Liver (tissue), 9 donors: ENCODE measurements around the gene CASP3. TPM values are rescaled to one million over a fixed set of nuclear protein-coding genes. Genes with fewer than 3 reads are reported as not detected.
A peak's percentile ranks its signal among the peaks of the same experiment; 100 is the strongest.

Experiments
- DNase-seq: peaks from one replicate; pipeline ENCODE4 v3.0.0-alpha.2; 2017; ENCODE audit warnings: low spot score
- H3K27ac ChIP-seq, 2 donors: one replicate each; pipeline ENCODE4 v1.7.0; 2013; ENCODE audit warnings: inconsistent platforms in 2 of 2, low read length in 2 of 2, control low read depth in 1 of 2, low read depth in 1 of 2, mild to moderate bottlenecking in 1 of 2
- H3K27me3 ChIP-seq, 4 donors: one replicate each; pipeline versions ENCODE4 v1.6.1 to v1.7.0; 2013; ENCODE audit warnings: low read length in 3 of 4, inconsistent platforms in 1 of 4, mild to moderate bottlenecking in 1 of 4, moderate library complexity in 1 of 4; ENCODE audit not compliant: control insufficient read depth in 4 of 4, insufficient read depth in 4 of 4
- H3K36me3 ChIP-seq, 4 donors: one replicate each; pipeline versions ENCODE4 v1.6.1 to v1.7.0; 2013; ENCODE audit warnings: low read length in 3 of 4, mild to moderate bottlenecking in 3 of 4, low read depth in 1 of 4, moderate library complexity in 1 of 4; ENCODE audit not compliant: control insufficient read depth in 4 of 4, insufficient read depth in 3 of 4
- H3K4me1 ChIP-seq, 4 donors: one replicate each; pipeline versions ENCODE4 v1.6.1 to v1.7.0; 2013; ENCODE audit warnings: low read length in 3 of 4, mild to moderate bottlenecking in 3 of 4, moderate library complexity in 1 of 4; ENCODE audit not compliant: control insufficient read depth in 4 of 4, insufficient read depth in 4 of 4
- H3K4me3 ChIP-seq, 3 donors: one replicate each; pipeline versions ENCODE4 v1.6.1 to v1.7.0; 2013; ENCODE audit warnings: low read length in 3 of 3, control low read depth in 1 of 3, low read depth in 1 of 3, mild to moderate bottlenecking in 1 of 3
- H3K9ac ChIP-seq, 2 donors: one replicate each; pipeline ENCODE4 v1.7.0; 2013; ENCODE audit warnings: low read length in 2 of 2, mild to moderate bottlenecking in 2 of 2, moderate library complexity in 2 of 2, control low read depth in 1 of 2, low read depth in 1 of 2
- H3K9me3 ChIP-seq, 4 donors: one replicate each; pipeline versions ENCODE4 v1.6.1 to v1.7.0; 2013; ENCODE audit warnings: low read length in 3 of 4; ENCODE audit not compliant: control insufficient read depth in 4 of 4
- EGR1 ChIP-seq, 2 donors: IDR thresholded peaks; 2 replicates each; pipeline ENCODE4 v1.6.1; 2016 to 2018; ENCODE audit warnings: antibody characterized with exemption in 2 of 2, low read depth in 2 of 2
- FOXA1 ChIP-seq: IDR thresholded peaks from 2 replicates; pipeline ENCODE4 v1.6.1; 2016; ENCODE audit warnings: antibody characterized with exemption
- FOXA2 ChIP-seq: IDR thresholded peaks from 2 replicates; pipeline ENCODE4 v1.6.1; 2016; ENCODE audit warnings: antibody characterized with exemption
- HNF4A ChIP-seq, 2 donors: conservative IDR thresholded peaks; 2 replicates each; pipeline ENCODE4 v1.6.1; 2016; ENCODE audit warnings: antibody characterized with exemption in 2 of 2, mild to moderate bottlenecking in 2 of 2
- HNF4G ChIP-seq: IDR thresholded peaks from 2 replicates; pipeline ENCODE4 v1.6.1; 2016; ENCODE audit warnings: antibody characterized with exemption
- JUND ChIP-seq, 2 donors: IDR thresholded peaks; 2 replicates each; pipeline ENCODE4 v1.6.1; 2016; ENCODE audit warnings: antibody characterized with exemption in 2 of 2
- NR2F2 ChIP-seq: IDR thresholded peaks from 2 replicates; pipeline ENCODE4 v1.6.1; 2016; ENCODE audit warnings: antibody characterized with exemption
- RXRA ChIP-seq, 2 donors: IDR thresholded peaks; 2 replicates each; pipeline ENCODE4 v1.6.1; 2017 to 2018; ENCODE audit warnings: antibody characterized with exemption in 2 of 2, mild to moderate bottlenecking in 1 of 2
- SP1 ChIP-seq: IDR thresholded peaks from 2 replicates; pipeline ENCODE4 v1.6.1; 2018; ENCODE audit warnings: antibody characterized with exemption, mild to moderate bottlenecking
- YY1 ChIP-seq: IDR thresholded peaks from 2 replicates; pipeline ENCODE4 v1.6.1; 2016; ENCODE audit warnings: antibody characterized with exemption, mild to moderate bottlenecking
- WGBS: extraction: QIAGEN DNeasy Blood & Tissue Kit; methylation state at CpG from one replicate; pipeline ENCODE4 v1.1.7; 2013; 5-methylcytosine and 5-hydroxymethylcytosine counted together
- polyA plus RNA-seq, 2 donors: library from polyadenylated mRNA; stranded (reverse) in 1 of 2; unstranded in 1 of 2; fragments of 200-250 nt in 1 of 2; fragments of >200 nt in 1 of 2; fragmentation: Nextera tagmentation in 1 of 2; extraction: Ambion mirVana in 1 of 2; gene quantifications; one replicate each; pipeline versions ENCODE4 v1.2.1 to v1.2.3, GENCODE V29; 2013 to 2015
- total RNA-seq, 2 donors: library from RNA; depleted of rRNA; stranded (reverse); fragments of >200 nt; gene quantifications; one replicate each; pipeline ENCODE4 v1.2.3, GENCODE V29; 2014
- TF ChIP-seq, protein P1 (sequence below): IDR thresholded peaks from 2 replicates; pipeline ENCODE4 v1.6.1; 2016; ENCODE audit warnings: antibody characterized with exemption, mild to moderate bottlenecking
- TF ChIP-seq, protein P2 (sequence below): IDR thresholded peaks from 2 replicates; pipeline ENCODE4 v1.6.1; 2016; ENCODE audit warnings: antibody characterized with exemption
- TF ChIP-seq, protein P3 (sequence below): IDR thresholded peaks from 2 replicates; pipeline ENCODE4 v1.6.1; 2016; ENCODE audit warnings: antibody characterized with exemption
- TF ChIP-seq, protein P4 (sequence below): IDR thresholded peaks from 2 replicates; pipeline ENCODE4 v1.6.1; 2016; ENCODE audit warnings: antibody characterized with exemption
- TF ChIP-seq, protein P5 (sequence below): fragments of 150-350 bp; IDR thresholded peaks from 2 replicates; pipeline ENCODE4 v1.5.1; 2017; ENCODE audit warnings: improper control_type of control experiment, low read depth, low read length; ENCODE audit not compliant: missing input control
- donor health status: healthy.
- donor health status: healthy.
- donor health status: healthy.
- donor health status: healthy.
- donor health status: healthy.

CASP3 gene
- total and polyA plus RNA-seq, 4 donors = 7.8 to 30.1 (median 11.8) TPM

DNA sequence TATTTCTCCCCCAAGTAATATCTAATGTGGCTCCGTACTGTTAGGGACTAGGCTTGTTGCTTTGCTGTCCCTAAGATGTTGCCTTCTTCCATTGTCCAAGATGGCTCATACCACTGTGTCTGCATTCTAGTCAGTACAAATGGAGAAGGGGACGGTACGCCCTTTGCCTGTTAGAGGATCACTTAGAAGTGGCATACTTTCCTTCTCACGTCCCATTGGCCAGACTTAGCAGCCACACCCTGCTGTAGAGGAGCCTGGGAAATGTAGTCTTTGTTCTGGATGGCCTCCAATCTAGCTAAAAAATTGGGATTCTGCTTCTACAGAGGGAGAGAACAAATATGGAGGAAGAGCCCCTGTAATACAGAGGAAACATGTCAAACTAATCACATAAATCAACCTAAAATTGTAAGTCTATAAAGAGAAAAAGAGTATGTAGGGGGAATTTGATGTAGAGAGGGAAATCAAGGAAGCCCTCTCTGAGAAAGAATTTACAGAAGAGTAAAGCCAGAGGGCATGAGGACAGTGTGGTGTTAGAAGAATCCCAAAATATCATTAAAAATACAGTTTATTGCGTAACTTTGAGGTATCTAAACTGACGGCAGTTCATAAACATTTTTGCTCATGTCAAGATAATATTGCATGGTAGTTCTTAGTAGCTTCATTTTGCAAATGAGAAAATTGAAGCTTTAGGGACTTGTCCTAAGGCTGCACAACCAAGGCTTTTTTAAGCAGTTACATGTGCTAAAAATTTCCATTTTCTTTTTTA lies 15.4 kb upstream of the CASP3 start:
- Histone ChIP-seq H3K4me1 (peaks cover 0 to 11% (median 1%) of the 10 kb centered on the region in 4 donors), H3K27me3 (no peaks in the 10 kb centered on the region), H3K9ac (no peak overlapping the region), H3K36me3 (peaks cover 0 to 6% (median 2%) of the 10 kb centered on the region in 4 donors), H3K9me3 (no peaks in the 10 kb centered on the region), H3K4me3 (no peak overlapping the region), H3K27ac (no peak overlapping the region)
- no peak for TF ChIP-seq YY1
- TF ChIP-seq, protein P1, sequence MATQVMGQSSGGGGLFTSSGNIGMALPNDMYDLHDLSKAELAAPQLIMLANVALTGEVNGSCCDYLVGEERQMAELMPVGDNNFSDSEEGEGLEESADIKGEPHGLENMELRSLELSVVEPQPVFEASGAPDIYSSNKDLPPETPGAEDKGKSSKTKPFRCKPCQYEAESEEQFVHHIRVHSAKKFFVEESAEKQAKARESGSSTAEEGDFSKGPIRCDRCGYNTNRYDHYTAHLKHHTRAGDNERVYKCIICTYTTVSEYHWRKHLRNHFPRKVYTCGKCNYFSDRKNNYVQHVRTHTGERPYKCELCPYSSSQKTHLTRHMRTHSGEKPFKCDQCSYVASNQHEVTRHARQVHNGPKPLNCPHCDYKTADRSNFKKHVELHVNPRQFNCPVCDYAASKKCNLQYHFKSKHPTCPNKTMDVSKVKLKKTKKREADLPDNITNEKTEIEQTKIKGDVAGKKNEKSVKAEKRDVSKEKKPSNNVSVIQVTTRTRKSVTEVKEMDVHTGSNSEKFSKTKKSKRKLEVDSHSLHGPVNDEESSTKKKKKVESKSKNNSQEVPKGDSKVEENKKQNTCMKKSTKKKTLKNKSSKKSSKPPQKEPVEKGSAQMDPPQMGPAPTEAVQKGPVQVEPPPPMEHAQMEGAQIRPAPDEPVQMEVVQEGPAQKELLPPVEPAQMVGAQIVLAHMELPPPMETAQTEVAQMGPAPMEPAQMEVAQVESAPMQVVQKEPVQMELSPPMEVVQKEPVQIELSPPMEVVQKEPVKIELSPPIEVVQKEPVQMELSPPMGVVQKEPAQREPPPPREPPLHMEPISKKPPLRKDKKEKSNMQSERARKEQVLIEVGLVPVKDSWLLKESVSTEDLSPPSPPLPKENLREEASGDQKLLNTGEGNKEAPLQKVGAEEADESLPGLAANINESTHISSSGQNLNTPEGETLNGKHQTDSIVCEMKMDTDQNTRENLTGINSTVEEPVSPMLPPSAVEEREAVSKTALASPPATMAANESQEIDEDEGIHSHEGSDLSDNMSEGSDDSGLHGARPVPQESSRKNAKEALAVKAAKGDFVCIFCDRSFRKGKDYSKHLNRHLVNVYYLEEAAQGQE = no peak
- TF ChIP-seq, protein P2, sequence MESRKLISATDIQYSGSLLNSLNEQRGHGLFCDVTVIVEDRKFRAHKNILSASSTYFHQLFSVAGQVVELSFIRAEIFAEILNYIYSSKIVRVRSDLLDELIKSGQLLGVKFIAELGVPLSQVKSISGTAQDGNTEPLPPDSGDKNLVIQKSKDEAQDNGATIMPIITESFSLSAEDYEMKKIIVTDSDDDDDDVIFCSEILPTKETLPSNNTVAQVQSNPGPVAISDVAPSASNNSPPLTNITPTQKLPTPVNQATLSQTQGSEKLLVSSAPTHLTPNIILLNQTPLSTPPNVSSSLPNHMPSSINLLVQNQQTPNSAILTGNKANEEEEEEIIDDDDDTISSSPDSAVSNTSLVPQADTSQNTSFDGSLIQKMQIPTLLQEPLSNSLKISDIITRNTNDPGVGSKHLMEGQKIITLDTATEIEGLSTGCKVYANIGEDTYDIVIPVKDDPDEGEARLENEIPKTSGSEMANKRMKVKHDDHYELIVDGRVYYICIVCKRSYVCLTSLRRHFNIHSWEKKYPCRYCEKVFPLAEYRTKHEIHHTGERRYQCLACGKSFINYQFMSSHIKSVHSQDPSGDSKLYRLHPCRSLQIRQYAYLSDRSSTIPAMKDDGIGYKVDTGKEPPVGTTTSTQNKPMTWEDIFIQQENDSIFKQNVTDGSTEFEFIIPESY = no peak
- TF ChIP-seq HNF4A (conservative IDR thresholded peaks at IDR 0.05) = no peak
- no peak for TF ChIP-seq HNF4G
- TF ChIP-seq, protein P3, sequence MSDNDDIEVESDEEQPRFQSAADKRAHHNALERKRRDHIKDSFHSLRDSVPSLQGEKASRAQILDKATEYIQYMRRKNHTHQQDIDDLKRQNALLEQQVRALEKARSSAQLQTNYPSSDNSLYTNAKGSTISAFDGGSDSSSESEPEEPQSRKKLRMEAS = no peak
- TF ChIP-seq FOXA1 = no peak
- no peak for TF ChIP-seq JUND (IDR thresholded peaks at IDR 0.05)
- TF ChIP-seq RXRA (IDR thresholded peaks at IDR 0.05) = no peak
- TF ChIP-seq, protein P4, sequence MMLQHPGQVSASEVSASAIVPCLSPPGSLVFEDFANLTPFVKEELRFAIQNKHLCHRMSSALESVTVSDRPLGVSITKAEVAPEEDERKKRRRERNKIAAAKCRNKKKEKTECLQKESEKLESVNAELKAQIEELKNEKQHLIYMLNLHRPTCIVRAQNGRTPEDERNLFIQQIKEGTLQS = no peak
- no peak for TF ChIP-seq SP1
- TF ChIP-seq, protein P5, sequence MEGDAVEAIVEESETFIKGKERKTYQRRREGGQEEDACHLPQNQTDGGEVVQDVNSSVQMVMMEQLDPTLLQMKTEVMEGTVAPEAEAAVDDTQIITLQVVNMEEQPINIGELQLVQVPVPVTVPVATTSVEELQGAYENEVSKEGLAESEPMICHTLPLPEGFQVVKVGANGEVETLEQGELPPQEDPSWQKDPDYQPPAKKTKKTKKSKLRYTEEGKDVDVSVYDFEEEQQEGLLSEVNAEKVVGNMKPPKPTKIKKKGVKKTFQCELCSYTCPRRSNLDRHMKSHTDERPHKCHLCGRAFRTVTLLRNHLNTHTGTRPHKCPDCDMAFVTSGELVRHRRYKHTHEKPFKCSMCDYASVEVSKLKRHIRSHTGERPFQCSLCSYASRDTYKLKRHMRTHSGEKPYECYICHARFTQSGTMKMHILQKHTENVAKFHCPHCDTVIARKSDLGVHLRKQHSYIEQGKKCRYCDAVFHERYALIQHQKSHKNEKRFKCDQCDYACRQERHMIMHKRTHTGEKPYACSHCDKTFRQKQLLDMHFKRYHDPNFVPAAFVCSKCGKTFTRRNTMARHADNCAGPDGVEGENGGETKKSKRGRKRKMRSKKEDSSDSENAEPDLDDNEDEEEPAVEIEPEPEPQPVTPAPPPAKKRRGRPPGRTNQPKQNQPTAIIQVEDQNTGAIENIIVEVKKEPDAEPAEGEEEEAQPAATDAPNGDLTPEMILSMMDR = no peak
- peak; percentile 52 for DNase-seq
- 75% methylated on average over 6 of the region's 6 CpGs for WGBS

DNA sequence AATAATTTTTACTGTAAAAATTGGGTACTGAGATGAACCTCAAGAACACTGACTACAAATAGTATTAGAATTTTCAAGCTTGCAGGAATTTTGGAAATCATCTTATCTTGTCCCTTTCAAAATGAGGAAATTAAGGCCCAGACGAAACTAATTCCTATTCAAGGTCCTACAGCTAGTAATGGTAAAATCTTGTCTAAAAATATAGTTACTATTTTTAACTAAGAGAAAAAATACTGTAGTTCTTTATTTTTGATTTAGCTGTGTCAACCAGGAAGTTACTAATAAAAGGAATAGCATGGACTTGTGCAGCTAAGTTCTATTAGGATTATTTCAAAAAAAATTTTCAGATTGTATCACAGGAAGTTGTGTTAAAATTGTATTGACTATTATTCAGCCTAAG lies 13.0 kb upstream of the CASP3 start:
- H3K4me3 ChIP-seq = no peak overlapping the region
- no peak overlapping the region for H3K9ac ChIP-seq
- H3K27me3 ChIP-seq = no peaks in the 10 kb centered on the region
- no peak for DNase-seq
- peaks cover 0 to 4% (median 0%) of the 10 kb centered on the region in 4 donors for H3K36me3 ChIP-seq
- TF ChIP-seq, protein P2 = no peak
- TF ChIP-seq SP1 (no peak), JUND (IDR thresholded peaks at IDR 0.05) (no peak), NR2F2 (no peak), FOXA2 (no peak), HNF4G (no peak), YY1 (no peak), EGR1 (IDR thresholded peaks at IDR 0.05; ENCODE audit: low read depth in 2 of 2) (no peak)
- TF ChIP-seq, protein P1 = no peak
- TF ChIP-seq, protein P4 = no peak
- 78% methylated on average over 1 of the region's 1 CpG for WGBS
- peaks cover 0 to 11% (median 1%) of the 10 kb centered on the region in 4 donors for H3K4me1 ChIP-seq
- no peaks in the 10 kb centered on the region for H3K9me3 ChIP-seq
- no peak overlapping the region for H3K27ac ChIP-seq
